SU-DHL-6 (cell line): ENCODE measurements around the gene SLC2A6.

Experiments used
- H2AFZ ChIP-seq: fragments of 200-600 bp; sonication (generic); 2 replicates; pipeline ENCODE4 v1.6.1; 2014; ENCODE audit warnings: low read depth, mild to moderate bottlenecking, moderate library complexity, mixed read lengths, antibody characterized with exemption, low read length; ENCODE audit not compliant: severe bottlenecking
- H3F3A ChIP-seq: fragments of 200-600 bp; shearing (Covaris generic); 2 replicates; pipeline ENCODE4 v1.6.0; 2016; ENCODE audit warnings: antibody characterized with exemption, mild to moderate bottlenecking; ENCODE audit not compliant: insufficient read depth
- H3K27ac ChIP-seq: fragments of 200-600 bp; sonication (generic); 2 replicates; pipeline ENCODE4 v1.5.1; 2016; ENCODE audit warnings: low read depth, mild to moderate bottlenecking, low read length, moderate library complexity, mixed read lengths
- H3K27me3 ChIP-seq: fragments of 200-600 bp; sonication (generic), shearing (Covaris generic); 2 replicates; pipeline ENCODE4 v1.6.0; 2014; ENCODE audit warnings: mild to moderate bottlenecking, low read length
- H3K36me3 ChIP-seq: fragments of 200-600 bp; sonication (generic); 2 replicates; pipeline ENCODE4 v1.6.1; 2014; ENCODE audit warnings: mild to moderate bottlenecking, low read length, mixed read lengths
- H3K4me2 ChIP-seq: fragments of 300-600, 200-600 bp; shearing (Covaris generic), sonication (generic); 2 replicates; pipeline ENCODE4 v1.6.0; 2014; ENCODE audit warnings: low read length, low read depth, mild to moderate bottlenecking; ENCODE audit not compliant: poor library complexity, severe bottlenecking
- H3K4me3 ChIP-seq: fragments of 200-600 bp; sonication (generic); 2 replicates; pipeline ENCODE4 v1.5.1; 2014; ENCODE audit warnings: antibody characterized with exemption, low read length, mild to moderate bottlenecking, mixed read lengths; ENCODE audit not compliant: insufficient read depth, poor library complexity, severe bottlenecking
- H3K79me2 ChIP-seq: fragments of 200-600 bp; sonication (generic); 2 replicates; pipeline ENCODE4 v1.6.1; 2014; ENCODE audit warnings: mild to moderate bottlenecking, low read length, moderate library complexity; ENCODE audit not compliant: insufficient read depth
- H3K9ac ChIP-seq: fragments of 200-600 bp; sonication (generic); 2 replicates; pipeline ENCODE4 v1.7.0; 2014; ENCODE audit warnings: mild to moderate bottlenecking, low read length
- H3K9me2 ChIP-seq: fragments of 200-600 bp; sonication (generic); replicated peaks from 2 replicates; pipeline ENCODE4 v1.6.1; 2014; ENCODE audit warnings: low read length; ENCODE audit not compliant: insufficient read depth
- H3K9me3 ChIP-seq: fragments of 200-600 bp; sonication (generic); 2 replicates; pipeline ENCODE4 v1.6.1; 2014; ENCODE audit warnings: low read length, mixed read lengths; ENCODE audit not compliant: insufficient read depth
- H4K20me1 ChIP-seq: fragments of 200-600 bp; sonication (generic); 2 replicates; pipeline ENCODE4 v1.6.1; 2014; ENCODE audit warnings: low read depth, mild to moderate bottlenecking, antibody characterized with exemption, low read length, moderate library complexity, mixed read lengths
- EZH2phosphoT487 ChIP-seq: fragments of 200-600 bp; sonication (generic), shearing (Covaris generic); conservative IDR thresholded peaks from 2 replicates; pipeline ENCODE4 v1.6.1; 2018; ENCODE audit warnings: mild to moderate bottlenecking, antibody characterized with exemption, low read length, moderate library complexity, mixed read lengths
- TF ChIP-seq, protein P1 (sequence below): fragments of 200-600 bp; sonication (generic); IDR thresholded peaks from one replicate; pipeline ENCODE4 v1.5.1; 2017; ENCODE audit warnings: antibody characterized with exemption, mild to moderate bottlenecking, low read length, moderate library complexity; ENCODE audit not compliant: insufficient read depth, poor library complexity, severe bottlenecking

Gene SLC2A6

DNA sequence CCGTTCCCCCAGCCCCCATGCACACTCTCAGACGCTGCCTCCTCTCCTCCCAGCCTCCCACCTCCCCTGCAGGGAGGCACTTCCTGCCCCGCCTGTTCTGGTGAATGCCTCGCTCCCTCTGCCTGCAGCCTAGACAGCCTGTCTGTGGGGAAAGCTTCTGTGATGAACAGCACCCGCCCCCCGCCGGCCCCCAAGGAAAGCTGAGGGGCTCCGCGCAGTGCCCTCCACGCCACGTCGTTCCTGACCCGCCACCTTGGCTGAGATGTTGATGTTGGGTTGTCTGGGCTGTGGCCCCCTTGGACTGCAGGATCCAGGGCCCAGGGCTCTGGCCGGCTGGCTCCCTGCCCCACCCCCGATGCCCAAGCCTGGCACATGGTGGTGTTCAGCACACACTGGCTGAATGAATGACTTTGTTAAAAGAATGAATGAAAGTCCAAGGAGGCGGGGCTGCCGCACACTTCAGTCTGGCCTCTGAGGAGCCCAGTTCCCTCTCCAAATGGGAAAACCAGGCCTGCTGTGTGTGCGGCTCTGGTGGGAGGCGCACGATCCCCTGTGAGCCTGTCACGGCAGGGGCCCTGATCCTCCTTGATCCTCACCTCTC lies 47.9 kb upstream of the SLC2A6 start:
- H3F3A ChIP-seq = no peaks in the 10 kb centered on the region

DNA sequence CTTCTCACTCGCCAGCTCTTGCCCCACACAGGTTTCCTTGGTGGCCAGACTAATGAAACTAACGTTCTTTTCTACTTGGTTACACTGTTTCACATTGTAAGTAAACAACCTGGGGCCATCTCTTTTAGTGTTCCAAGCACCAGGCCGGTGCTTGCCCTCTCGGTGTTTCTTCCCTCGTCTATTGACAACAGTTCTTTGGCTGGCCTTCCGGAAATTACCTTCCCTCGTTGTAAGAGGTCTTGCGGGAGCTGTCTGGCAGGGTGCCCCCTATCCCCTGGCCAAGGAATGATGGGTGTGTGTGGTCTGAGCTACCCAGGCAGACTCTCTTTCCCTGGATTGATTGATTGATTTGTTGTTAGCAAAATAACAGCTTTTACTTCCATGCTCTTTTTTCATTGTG lies 46.8 kb upstream of the SLC2A6 start:
- Histone ChIP-seq H3K27me3 (no peaks in the 10 kb centered on the region), H3K4me2 (no peak overlapping the region), H4K20me1 (no peaks in the 10 kb centered on the region), H3K9me2 (no peaks in the 10 kb centered on the region), H3K36me3 (no peaks in the 10 kb centered on the region), H2AFZ (no peak overlapping the region), H3F3A (no peaks in the 10 kb centered on the region), H3K9me3 (no peaks in the 10 kb centered on the region), H3K27ac (no peak overlapping the region), H3K9ac (no peak overlapping the region), H3K4me3 (no peak overlapping the region), H3K79me2 (no peaks in the 10 kb centered on the region)
- no peak for TF ChIP-seq EZH2phosphoT487
- TF ChIP-seq, protein P1, sequence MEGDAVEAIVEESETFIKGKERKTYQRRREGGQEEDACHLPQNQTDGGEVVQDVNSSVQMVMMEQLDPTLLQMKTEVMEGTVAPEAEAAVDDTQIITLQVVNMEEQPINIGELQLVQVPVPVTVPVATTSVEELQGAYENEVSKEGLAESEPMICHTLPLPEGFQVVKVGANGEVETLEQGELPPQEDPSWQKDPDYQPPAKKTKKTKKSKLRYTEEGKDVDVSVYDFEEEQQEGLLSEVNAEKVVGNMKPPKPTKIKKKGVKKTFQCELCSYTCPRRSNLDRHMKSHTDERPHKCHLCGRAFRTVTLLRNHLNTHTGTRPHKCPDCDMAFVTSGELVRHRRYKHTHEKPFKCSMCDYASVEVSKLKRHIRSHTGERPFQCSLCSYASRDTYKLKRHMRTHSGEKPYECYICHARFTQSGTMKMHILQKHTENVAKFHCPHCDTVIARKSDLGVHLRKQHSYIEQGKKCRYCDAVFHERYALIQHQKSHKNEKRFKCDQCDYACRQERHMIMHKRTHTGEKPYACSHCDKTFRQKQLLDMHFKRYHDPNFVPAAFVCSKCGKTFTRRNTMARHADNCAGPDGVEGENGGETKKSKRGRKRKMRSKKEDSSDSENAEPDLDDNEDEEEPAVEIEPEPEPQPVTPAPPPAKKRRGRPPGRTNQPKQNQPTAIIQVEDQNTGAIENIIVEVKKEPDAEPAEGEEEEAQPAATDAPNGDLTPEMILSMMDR = no peak

More for the DNA sequence above, 47.9 kb upstream of the SLC2A6 start:
- no peak for TF ChIP-seq EZH2phosphoT487
- TF ChIP-seq, protein P1 = no peak
- Histone ChIP-seq H3K27me3 (no peaks in the 10 kb centered on the region), H3K9me2 (no peaks in the 10 kb centered on the region), H3K27ac (no peak overlapping the region), H3K4me3 (no peak overlapping the region), H3K9ac (no peak overlapping the region), H3K4me2 (no peak overlapping the region), H4K20me1 (no peaks in the 10 kb centered on the region), H3K36me3 (no peaks in the 10 kb centered on the region), H3K9me3 (no peaks in the 10 kb centered on the region), H3K79me2 (no peaks in the 10 kb centered on the region), H2AFZ (no peak overlapping the region)

DNA sequence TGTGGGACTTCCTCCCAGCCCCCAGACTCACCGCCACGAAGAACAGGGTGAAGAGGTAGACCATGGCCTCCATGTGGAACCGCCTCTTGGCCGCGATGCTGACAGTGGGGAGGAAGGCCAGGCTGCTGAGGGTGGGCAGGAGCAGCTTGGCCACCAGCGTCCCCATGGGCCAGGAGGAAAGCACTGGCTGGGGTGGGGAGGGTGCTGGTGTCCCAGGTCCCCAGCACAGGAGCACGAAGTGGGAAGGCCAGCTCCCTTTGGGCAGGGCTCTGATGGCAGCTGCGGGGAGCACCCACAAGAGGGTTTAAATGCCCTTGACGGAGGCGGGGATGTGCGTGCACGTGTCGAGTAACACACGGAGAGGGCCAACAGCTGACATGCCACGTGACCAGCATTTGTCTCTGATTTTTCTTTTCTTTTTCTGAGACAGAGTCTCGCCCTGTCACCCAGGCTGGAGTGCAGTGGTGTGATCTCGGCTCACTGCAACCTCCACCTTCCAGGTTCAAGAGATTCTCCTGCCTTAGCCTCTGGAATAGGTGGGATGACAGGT lies 45.9 kb upstream of the SLC2A6 start, which contains the start of gene MYMK:
TSS of gene MYMK (minus strand) at position 281 of the 550 bp plus-strand sequence. CDS start at position 166, 115 bp downstream.
- Histone ChIP-seq H3K36me3 (no peaks in the 10 kb centered on the region), H4K20me1 (no peaks in the 10 kb centered on the region), H3K79me2 (no peaks in the 10 kb centered on the region), H2AFZ (no peak within 1 kb of the TSS), H3K27ac (no peak within 1 kb of the TSS), H3K9ac (no peak within 1 kb of the TSS), H3K27me3 (no peaks in the 10 kb centered on the region), H3K9me2 (no peaks in the 10 kb centered on the region), H3K4me3 (no peak within 1 kb of the TSS), H3F3A (no peaks in the 10 kb centered on the region), H3K9me3 (no peaks in the 10 kb centered on the region), H3K4me2 (no peak within 1 kb of the TSS)
- TF ChIP-seq EZH2phosphoT487 = no peak
- TF ChIP-seq, protein P1 = no peak
